Progenitor cell of endocrine pancreas (in vitro differentiated cells): ENCODE data around the gene CCDC146. TPM values are rescaled to one million over a fixed set of nuclear protein-coding genes. Genes with fewer than 3 reads are reported as not detected.

Source experiments
- DNase-seq: peaks from one replicate; pipeline ENCODE4 v3.0.0; 2021; ENCODE audit warnings: low spot score; ENCODE audit not compliant: unreplicated experiment
- H3K27ac Mint-ChIP-seq: 2 replicates; pipeline ENCODE4 v1.8.0; 2021; ENCODE audit warnings: mild to moderate bottlenecking, moderate library complexity, mixed read lengths
- H3K27me3 Mint-ChIP-seq: 2 replicates; pipeline ENCODE4 v1.8.0; 2021; ENCODE audit warnings: mixed read lengths
- H3K36me3 Mint-ChIP-seq: 2 replicates; pipeline ENCODE4 v1.8.0; 2022; ENCODE audit warnings: mixed read lengths; ENCODE audit not compliant: insufficient read depth
- H3K4me1 Mint-ChIP-seq: 2 replicates; pipeline ENCODE4 v1.8.0; 2021; ENCODE audit warnings: low read depth, mixed read lengths
- H3K4me3 Mint-ChIP-seq: 2 replicates; pipeline ENCODE4 v1.8.0; 2021; ENCODE audit warnings: low read depth, mild to moderate bottlenecking, moderate library complexity, mixed read lengths
- H3K9me3 Mint-ChIP-seq: 2 replicates; pipeline ENCODE4 v1.8.0; 2021; ENCODE audit warnings: low read depth, mixed read lengths
- total RNA-seq: library from RNA; stranded (reverse); gene quantifications from 2 replicates; pipeline ENCODE4 v1.2.1, GENCODE V29; 2021
- TF ChIP-seq, protein P1 (sequence below): fragments of 200-600 bp; sonication (generic); IDR thresholded peaks from one replicate; pipeline ENCODE4 v1.5.0; 2021; ENCODE audit warnings: antibody characterized with exemption, mild to moderate bottlenecking; ENCODE audit not compliant: unreplicated experiment

Gene CCDC146
- total RNA-seq, 1 donor from 2014 or later: 14.8 TPM

DNA sequence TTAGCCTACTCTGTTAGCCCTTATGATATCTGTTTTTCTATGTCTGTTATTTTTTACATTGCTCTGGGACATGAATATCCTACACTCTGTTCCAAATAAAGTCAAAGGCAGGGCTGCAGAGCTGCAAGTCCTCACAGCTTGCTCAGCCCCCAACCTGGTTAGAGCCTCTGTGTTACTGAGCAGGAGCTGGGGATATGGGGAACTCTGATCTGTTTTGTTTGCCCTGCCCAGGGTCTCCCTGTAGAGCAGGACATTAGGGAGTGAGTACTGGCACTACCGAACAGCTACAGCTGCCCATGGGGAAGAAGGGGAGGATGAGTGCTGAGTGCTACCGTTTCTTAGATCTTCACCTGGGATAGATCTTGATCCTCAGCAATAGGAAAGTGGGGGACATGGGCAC is 110.1 kb downstream of the CCDC146 start:
- Mint-ChIP-seq H3K27ac (no peak overlapping the region), H3K4me1 (no peaks in the 10 kb centered on the region), H3K9me3 (peaks cover 11% of the 10 kb centered on the region), H3K4me3 (no peak overlapping the region), H3K36me3 (peaks cover 6% of the 10 kb centered on the region), H3K27me3 (no peaks in the 10 kb centered on the region)
- TF ChIP-seq, protein P1, sequence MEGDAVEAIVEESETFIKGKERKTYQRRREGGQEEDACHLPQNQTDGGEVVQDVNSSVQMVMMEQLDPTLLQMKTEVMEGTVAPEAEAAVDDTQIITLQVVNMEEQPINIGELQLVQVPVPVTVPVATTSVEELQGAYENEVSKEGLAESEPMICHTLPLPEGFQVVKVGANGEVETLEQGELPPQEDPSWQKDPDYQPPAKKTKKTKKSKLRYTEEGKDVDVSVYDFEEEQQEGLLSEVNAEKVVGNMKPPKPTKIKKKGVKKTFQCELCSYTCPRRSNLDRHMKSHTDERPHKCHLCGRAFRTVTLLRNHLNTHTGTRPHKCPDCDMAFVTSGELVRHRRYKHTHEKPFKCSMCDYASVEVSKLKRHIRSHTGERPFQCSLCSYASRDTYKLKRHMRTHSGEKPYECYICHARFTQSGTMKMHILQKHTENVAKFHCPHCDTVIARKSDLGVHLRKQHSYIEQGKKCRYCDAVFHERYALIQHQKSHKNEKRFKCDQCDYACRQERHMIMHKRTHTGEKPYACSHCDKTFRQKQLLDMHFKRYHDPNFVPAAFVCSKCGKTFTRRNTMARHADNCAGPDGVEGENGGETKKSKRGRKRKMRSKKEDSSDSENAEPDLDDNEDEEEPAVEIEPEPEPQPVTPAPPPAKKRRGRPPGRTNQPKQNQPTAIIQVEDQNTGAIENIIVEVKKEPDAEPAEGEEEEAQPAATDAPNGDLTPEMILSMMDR: no peak
- no peak for DNase-seq

DNA sequence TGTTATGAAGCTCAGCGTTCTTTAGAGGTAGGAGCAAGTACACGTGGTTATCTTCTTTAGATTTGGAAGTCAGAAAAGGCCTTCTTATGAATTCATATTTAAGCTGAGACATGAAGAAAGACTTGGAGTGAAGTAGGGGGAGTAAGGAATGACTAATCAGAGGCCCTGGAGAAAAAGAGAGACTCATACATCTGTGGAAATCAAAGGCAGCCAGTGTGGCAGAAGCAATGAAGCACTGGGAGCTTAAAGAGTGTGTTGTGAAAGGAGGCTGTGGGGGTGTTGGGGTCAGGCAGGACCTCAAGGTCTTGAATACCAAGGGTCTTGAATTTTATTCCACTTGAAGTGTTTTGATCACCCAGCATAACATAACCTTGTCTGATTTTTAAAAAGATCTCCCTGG is 112.9 kb downstream of the CCDC146 start:
- no peak for DNase-seq
- peaks cover 7% of the 10 kb centered on the region for H3K9me3 Mint-ChIP-seq
- peaks cover 4% of the 10 kb centered on the region for H3K36me3 Mint-ChIP-seq
- H3K27me3 Mint-ChIP-seq: no peaks in the 10 kb centered on the region
- no peaks in the 10 kb centered on the region for H3K4me1 Mint-ChIP-seq
- no peak overlapping the region for H3K27ac Mint-ChIP-seq
- no peak overlapping the region for H3K4me3 Mint-ChIP-seq
- TF ChIP-seq, protein P1: no peak

DNA sequence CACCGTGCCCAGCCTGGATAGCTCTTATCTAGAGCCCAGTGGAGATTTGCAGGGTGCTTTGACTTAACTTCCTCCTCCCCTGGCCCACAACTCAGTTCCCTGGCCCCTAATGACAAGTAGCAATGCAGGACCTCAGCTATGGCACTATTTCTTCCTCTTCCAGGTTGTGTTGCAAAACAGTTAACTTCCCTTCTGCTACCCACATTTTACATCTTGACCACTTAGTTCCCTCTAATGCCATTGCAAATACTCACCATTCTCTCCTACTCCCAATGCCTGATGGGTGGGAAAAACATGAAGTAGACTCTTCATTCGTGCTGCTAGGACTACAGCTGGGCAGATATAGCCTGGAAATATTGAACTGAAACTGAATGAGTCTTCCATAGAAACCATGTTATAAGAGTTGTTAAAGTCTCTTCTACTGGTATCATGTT is 116.3 kb downstream of the CCDC146 start:
- Mint-ChIP-seq H3K9me3 (no peaks in the 10 kb centered on the region), H3K27me3 (no peaks in the 10 kb centered on the region), H3K4me1 (no peaks in the 10 kb centered on the region), H3K27ac (no peak overlapping the region), H3K4me3 (no peak overlapping the region), H3K36me3 (peaks cover 3% of the 10 kb centered on the region)
- TF ChIP-seq, protein P1: no peak
- no peak for DNase-seq

DNA sequence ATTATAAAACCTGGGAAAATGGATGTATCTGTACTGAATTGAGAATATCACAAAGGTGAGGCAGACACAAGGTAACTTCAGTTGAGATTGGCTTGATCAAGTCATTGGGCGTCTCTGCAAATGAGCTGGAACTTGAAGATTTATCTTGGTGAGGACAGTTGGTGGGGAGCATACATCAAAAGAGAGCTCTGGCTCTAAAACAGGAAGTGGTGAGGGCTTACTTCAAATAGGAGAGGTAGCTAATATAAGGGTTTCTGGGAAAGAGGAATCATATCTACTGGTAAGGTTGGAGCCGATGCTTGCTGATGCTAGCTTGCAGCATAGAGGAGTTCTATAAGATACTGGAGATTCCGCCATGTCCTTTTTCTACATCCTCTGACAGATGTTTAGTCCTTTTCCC is 117.1 kb downstream of the CCDC146 start:
- no peaks in the 10 kb centered on the region for H3K27me3 Mint-ChIP-seq
- H3K9me3 Mint-ChIP-seq: no peaks in the 10 kb centered on the region
- DNase-seq: no peak
- TF ChIP-seq, protein P1: no peak
- H3K27ac Mint-ChIP-seq: no peak overlapping the region
- H3K4me1 Mint-ChIP-seq: no peaks in the 10 kb centered on the region
- peaks cover 3% of the 10 kb centered on the region for H3K36me3 Mint-ChIP-seq
- no peak overlapping the region for H3K4me3 Mint-ChIP-seq

DNA sequence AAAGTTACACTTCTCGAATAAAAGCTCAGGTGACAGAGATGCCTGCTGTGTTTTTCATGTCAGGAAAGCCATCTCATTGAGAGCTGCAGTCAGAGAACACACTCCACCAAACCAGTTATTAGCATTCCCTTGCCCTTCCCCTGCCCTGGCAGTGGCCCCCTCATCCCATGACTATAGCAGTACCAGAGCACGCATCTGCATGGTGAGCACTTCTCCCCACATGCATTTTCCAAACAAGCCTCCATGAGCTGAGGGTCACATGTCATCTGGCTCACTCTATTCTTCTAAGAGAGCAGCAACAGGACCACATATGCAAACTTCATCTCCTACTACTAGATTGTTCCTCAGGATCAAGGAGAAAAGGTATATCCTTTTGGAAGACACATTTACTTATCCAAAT is 119.7 kb downstream of the CCDC146 start:
- H3K27ac Mint-ChIP-seq: no peak overlapping the region
- no peaks in the 10 kb centered on the region for H3K4me1 Mint-ChIP-seq
- no peak for DNase-seq
- TF ChIP-seq, protein P1: no peak
- H3K9me3 Mint-ChIP-seq: no peaks in the 10 kb centered on the region
- no peaks in the 10 kb centered on the region for H3K27me3 Mint-ChIP-seq
- H3K36me3 Mint-ChIP-seq: peaks cover 1% of the 10 kb centered on the region
- no peak overlapping the region for H3K4me3 Mint-ChIP-seq
